Liver (tissue), 9 donors: ENCODE data around the gene HJURP. TPM values are rescaled to one million over a fixed set of nuclear protein-coding genes. Genes with fewer than 3 reads are reported as not detected.

ENCODE experiments used
- DNase-seq: peaks from one replicate; pipeline ENCODE4 v3.0.0-alpha.2; 2017; ENCODE audit warnings: low spot score
- H3K27ac ChIP-seq, 2 donors: one replicate each; pipeline ENCODE4 v1.7.0; 2013; ENCODE audit warnings: inconsistent platforms in 2 of 2, low read length in 2 of 2, control low read depth in 1 of 2, low read depth in 1 of 2, mild to moderate bottlenecking in 1 of 2
- H3K27me3 ChIP-seq, 4 donors: one replicate each; pipeline versions ENCODE4 v1.6.1 to v1.7.0; 2013; ENCODE audit warnings: low read length in 3 of 4, inconsistent platforms in 1 of 4, mild to moderate bottlenecking in 1 of 4, moderate library complexity in 1 of 4; ENCODE audit not compliant: control insufficient read depth in 4 of 4, insufficient read depth in 4 of 4
- H3K36me3 ChIP-seq, 4 donors: one replicate each; pipeline versions ENCODE4 v1.6.1 to v1.7.0; 2013; ENCODE audit warnings: low read length in 3 of 4, mild to moderate bottlenecking in 3 of 4, low read depth in 1 of 4, moderate library complexity in 1 of 4; ENCODE audit not compliant: control insufficient read depth in 4 of 4, insufficient read depth in 3 of 4
- H3K4me1 ChIP-seq, 4 donors: one replicate each; pipeline versions ENCODE4 v1.6.1 to v1.7.0; 2013; ENCODE audit warnings: low read length in 3 of 4, mild to moderate bottlenecking in 3 of 4, moderate library complexity in 1 of 4; ENCODE audit not compliant: control insufficient read depth in 4 of 4, insufficient read depth in 4 of 4
- H3K4me3 ChIP-seq, 3 donors: one replicate each; pipeline versions ENCODE4 v1.6.1 to v1.7.0; 2013; ENCODE audit warnings: low read length in 3 of 3, control low read depth in 1 of 3, low read depth in 1 of 3, mild to moderate bottlenecking in 1 of 3
- H3K9ac ChIP-seq, 2 donors: one replicate each; pipeline ENCODE4 v1.7.0; 2013; ENCODE audit warnings: low read length in 2 of 2, mild to moderate bottlenecking in 2 of 2, moderate library complexity in 2 of 2, control low read depth in 1 of 2, low read depth in 1 of 2
- H3K9me3 ChIP-seq, 4 donors: one replicate each; pipeline versions ENCODE4 v1.6.1 to v1.7.0; 2013; ENCODE audit warnings: low read length in 3 of 4; ENCODE audit not compliant: control insufficient read depth in 4 of 4
- EGR1 ChIP-seq, 2 donors: IDR thresholded peaks; 2 replicates each; pipeline ENCODE4 v1.6.1; 2016 to 2018; ENCODE audit warnings: antibody characterized with exemption in 2 of 2, low read depth in 2 of 2
- FOXA1 ChIP-seq: IDR thresholded peaks from 2 replicates; pipeline ENCODE4 v1.6.1; 2016; ENCODE audit warnings: antibody characterized with exemption
- FOXA2 ChIP-seq: IDR thresholded peaks from 2 replicates; pipeline ENCODE4 v1.6.1; 2016; ENCODE audit warnings: antibody characterized with exemption
- GABPA ChIP-seq, 2 donors: IDR thresholded peaks in 1 of 2; conservative IDR thresholded peaks in 1 of 2; 2 replicates each; pipeline ENCODE4 v1.6.1; 2016; ENCODE audit warnings: antibody characterized with exemption in 2 of 2, mild to moderate bottlenecking in 1 of 2, moderate library complexity in 1 of 2
- HNF4A ChIP-seq, 2 donors: conservative IDR thresholded peaks; 2 replicates each; pipeline ENCODE4 v1.6.1; 2016; ENCODE audit warnings: antibody characterized with exemption in 2 of 2, mild to moderate bottlenecking in 2 of 2
- HNF4G ChIP-seq: IDR thresholded peaks from 2 replicates; pipeline ENCODE4 v1.6.1; 2016; ENCODE audit warnings: antibody characterized with exemption
- JUND ChIP-seq, 2 donors: IDR thresholded peaks; 2 replicates each; pipeline ENCODE4 v1.6.1; 2016; ENCODE audit warnings: antibody characterized with exemption in 2 of 2
- NR2F2 ChIP-seq: IDR thresholded peaks from 2 replicates; pipeline ENCODE4 v1.6.1; 2016; ENCODE audit warnings: antibody characterized with exemption
- RAD21 ChIP-seq, 2 donors: IDR thresholded peaks; 2 replicates each; pipeline ENCODE4 v1.6.1; 2016; ENCODE audit warnings: antibody characterized with exemption in 2 of 2, mild to moderate bottlenecking in 2 of 2
- RXRA ChIP-seq, 2 donors: IDR thresholded peaks; 2 replicates each; pipeline ENCODE4 v1.6.1; 2017 to 2018; ENCODE audit warnings: antibody characterized with exemption in 2 of 2, mild to moderate bottlenecking in 1 of 2
- SP1 ChIP-seq: IDR thresholded peaks from 2 replicates; pipeline ENCODE4 v1.6.1; 2018; ENCODE audit warnings: antibody characterized with exemption, mild to moderate bottlenecking
- TAF1 ChIP-seq: conservative IDR thresholded peaks from 2 replicates; pipeline ENCODE4 v1.6.1; 2016; ENCODE audit warnings: antibody characterized with exemption, mild to moderate bottlenecking
- YY1 ChIP-seq: IDR thresholded peaks from 2 replicates; pipeline ENCODE4 v1.6.1; 2016; ENCODE audit warnings: antibody characterized with exemption, mild to moderate bottlenecking
- WGBS: extraction: QIAGEN DNeasy Blood & Tissue Kit; methylation state at CpG from one replicate; pipeline ENCODE4 v1.1.7; 2013; 5-methylcytosine and 5-hydroxymethylcytosine counted together
- polyA plus RNA-seq, 2 donors: library from polyadenylated mRNA; stranded (reverse) in 1 of 2; unstranded in 1 of 2; fragments of 200-250 nt in 1 of 2; fragments of >200 nt in 1 of 2; fragmentation: Nextera tagmentation in 1 of 2; extraction: Ambion mirVana in 1 of 2; gene quantifications; one replicate each; pipeline versions ENCODE4 v1.2.1 to v1.2.3, GENCODE V29; 2013 to 2015
- total RNA-seq, 2 donors: library from RNA; depleted of rRNA; stranded (reverse); fragments of >200 nt; gene quantifications; one replicate each; pipeline ENCODE4 v1.2.3, GENCODE V29; 2014
- TF ChIP-seq, protein P1 (sequence below): fragments of 150-350 bp; IDR thresholded peaks from 2 replicates; pipeline ENCODE4 v1.5.1; 2017; ENCODE audit warnings: improper control_type of control experiment, low read depth, low read length; ENCODE audit not compliant: missing input control
- TF ChIP-seq, protein P2 (sequence below): IDR thresholded peaks from 2 replicates; pipeline ENCODE4 v1.6.1; 2016; ENCODE audit warnings: antibody characterized with exemption
- TF ChIP-seq, protein P3 (sequence below): IDR thresholded peaks from 2 replicates; pipeline ENCODE4 v1.6.1; 2016; ENCODE audit warnings: antibody characterized with exemption
- TF ChIP-seq, protein P4 (sequence below): IDR thresholded peaks from 2 replicates; pipeline ENCODE4 v1.6.1; 2016; ENCODE audit warnings: antibody characterized with exemption
- donor health status: healthy.
- donor health status: healthy.
- donor health status: healthy.
- donor health status: healthy.
- donor health status: healthy.

HJURP gene
- total and polyA plus RNA-seq, 4 donors = 0.08 to 32.9 (median 1.4) TPM

DNA sequence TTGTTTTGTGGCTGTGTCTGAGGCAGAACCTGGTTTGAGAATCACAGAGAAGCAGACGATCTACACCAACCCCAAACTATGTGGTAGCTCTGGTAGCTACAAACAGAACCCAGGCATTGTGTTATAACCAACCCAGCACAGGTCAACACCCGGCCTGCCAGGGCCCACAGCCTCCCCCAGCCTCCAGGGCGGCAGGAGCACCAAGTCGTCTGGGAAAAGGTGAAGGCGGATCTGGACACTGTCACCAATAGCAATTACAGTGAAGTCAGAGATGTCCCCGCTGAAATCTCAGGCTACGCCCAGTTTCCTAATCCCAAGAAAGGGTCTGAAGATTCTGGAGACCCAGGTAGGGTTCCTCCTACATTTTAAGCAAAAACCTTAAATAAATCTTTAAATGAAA, 3.6 kb downstream of the HJURP start:
- Histone ChIP-seq H3K27ac (no peak overlapping the region), H3K9me3 (no peaks in the 10 kb centered on the region), H3K4me1 (peaks cover 4 to 8% (median 7%) of the 10 kb centered on the region in 4 donors), H3K4me3 (no peak overlapping the region), H3K9ac (no peak overlapping the region), H3K27me3 (no peaks in the 10 kb centered on the region), H3K36me3 (no peaks in the 10 kb centered on the region)
- DNase-seq = peak; percentile 21
- 95% methylated on average over 7 of the region's 7 CpGs for WGBS
- TF ChIP-seq, protein P1, sequence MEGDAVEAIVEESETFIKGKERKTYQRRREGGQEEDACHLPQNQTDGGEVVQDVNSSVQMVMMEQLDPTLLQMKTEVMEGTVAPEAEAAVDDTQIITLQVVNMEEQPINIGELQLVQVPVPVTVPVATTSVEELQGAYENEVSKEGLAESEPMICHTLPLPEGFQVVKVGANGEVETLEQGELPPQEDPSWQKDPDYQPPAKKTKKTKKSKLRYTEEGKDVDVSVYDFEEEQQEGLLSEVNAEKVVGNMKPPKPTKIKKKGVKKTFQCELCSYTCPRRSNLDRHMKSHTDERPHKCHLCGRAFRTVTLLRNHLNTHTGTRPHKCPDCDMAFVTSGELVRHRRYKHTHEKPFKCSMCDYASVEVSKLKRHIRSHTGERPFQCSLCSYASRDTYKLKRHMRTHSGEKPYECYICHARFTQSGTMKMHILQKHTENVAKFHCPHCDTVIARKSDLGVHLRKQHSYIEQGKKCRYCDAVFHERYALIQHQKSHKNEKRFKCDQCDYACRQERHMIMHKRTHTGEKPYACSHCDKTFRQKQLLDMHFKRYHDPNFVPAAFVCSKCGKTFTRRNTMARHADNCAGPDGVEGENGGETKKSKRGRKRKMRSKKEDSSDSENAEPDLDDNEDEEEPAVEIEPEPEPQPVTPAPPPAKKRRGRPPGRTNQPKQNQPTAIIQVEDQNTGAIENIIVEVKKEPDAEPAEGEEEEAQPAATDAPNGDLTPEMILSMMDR = no peak
- TF ChIP-seq RAD21 (IDR thresholded peaks at IDR 0.05) = no peak
- TF ChIP-seq, protein P2, sequence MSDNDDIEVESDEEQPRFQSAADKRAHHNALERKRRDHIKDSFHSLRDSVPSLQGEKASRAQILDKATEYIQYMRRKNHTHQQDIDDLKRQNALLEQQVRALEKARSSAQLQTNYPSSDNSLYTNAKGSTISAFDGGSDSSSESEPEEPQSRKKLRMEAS = no peak
- TF ChIP-seq, protein P3, sequence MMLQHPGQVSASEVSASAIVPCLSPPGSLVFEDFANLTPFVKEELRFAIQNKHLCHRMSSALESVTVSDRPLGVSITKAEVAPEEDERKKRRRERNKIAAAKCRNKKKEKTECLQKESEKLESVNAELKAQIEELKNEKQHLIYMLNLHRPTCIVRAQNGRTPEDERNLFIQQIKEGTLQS = no peak
- no peak for TF ChIP-seq HNF4A (conservative IDR thresholded peaks at IDR 0.05)
- no peak for TF ChIP-seq EGR1 (IDR thresholded peaks at IDR 0.05; ENCODE audit: low read depth in 2 of 2)

DNA sequence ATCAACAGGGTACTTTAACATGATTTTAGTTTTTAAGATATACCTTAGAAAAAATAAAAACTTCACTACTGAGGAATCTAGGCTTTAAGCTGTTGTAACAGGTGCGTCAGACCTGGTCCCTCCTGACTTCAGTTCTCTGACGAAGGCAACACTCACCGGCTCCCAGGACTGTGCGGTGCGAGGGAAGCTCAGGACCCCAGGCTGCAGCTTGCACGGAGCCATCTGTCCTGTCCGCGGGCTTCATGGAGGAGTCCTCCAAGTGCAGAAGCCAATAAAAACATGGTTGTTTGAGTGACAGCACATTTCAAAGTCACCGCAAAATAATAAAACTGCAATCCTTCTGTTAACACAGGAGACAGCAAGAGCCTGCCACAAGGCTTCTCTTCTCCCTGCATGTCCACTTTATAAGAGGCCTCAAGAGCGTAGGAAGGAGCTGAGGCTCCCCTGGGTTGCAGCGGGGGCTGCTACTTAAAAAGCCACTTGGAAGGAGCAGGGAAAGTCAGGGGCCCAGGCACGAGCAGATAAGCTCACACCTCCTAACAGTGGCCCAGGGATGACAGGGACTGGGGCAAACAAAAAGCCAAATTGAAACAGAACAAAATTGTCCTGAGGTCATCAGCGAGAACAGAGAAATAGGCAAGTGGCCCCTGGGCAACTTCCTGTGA, 4.6 kb downstream of the HJURP start:
- Histone ChIP-seq H3K4me1 (peaks cover 4 to 8% (median 6%) of the 10 kb centered on the region in 4 donors), H3K27me3 (no peaks in the 10 kb centered on the region), H3K9ac (no peak overlapping the region), H3K4me3 (no peak overlapping the region), H3K9me3 (no peaks in the 10 kb centered on the region), H3K36me3 (no peaks in the 10 kb centered on the region), H3K27ac (no peak overlapping the region)
- DNase-seq = peak; percentile 9
- WGBS = 93% methylated on average over 13 of the region's 13 CpGs
- TF ChIP-seq RAD21 (IDR thresholded peaks at IDR 0.05) (no peak), RXRA (IDR thresholded peaks at IDR 0.05) (no peak)

DNA sequence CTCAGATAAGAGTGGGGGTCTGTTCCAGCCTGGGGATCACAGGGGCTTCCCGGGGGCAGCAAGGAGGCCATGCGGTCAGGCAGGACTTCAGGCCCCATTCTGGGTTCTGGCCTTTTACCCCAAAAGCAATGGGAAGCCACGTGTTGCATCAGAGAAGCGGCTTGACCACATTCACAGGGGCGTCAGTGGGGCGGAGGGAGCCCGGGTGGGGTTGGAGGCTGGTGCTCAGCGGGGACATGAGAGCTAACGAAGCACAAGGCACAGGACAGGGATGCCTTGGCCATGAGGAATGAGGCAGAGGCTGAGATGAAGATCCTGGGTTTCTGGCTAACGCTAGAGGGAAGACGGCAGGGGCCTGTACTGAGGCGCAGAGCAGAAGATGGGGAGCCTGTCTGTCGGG, 6.1 kb downstream of the HJURP start:
- Histone ChIP-seq H3K4me3 (no peak overlapping the region), H3K9ac (no peak overlapping the region), H3K36me3 (no peaks in the 10 kb centered on the region), H3K27ac (no peak overlapping the region), H3K9me3 (no peaks in the 10 kb centered on the region), H3K27me3 (no peaks in the 10 kb centered on the region), H3K4me1 (no peaks in the 10 kb centered on the region)
- WGBS = 96% methylated on average over 13 of the region's 13 CpGs
- DNase-seq = no peak
- TF ChIP-seq, protein P3 = no peak
- TF ChIP-seq FOXA2 = no peak
- TF ChIP-seq YY1 = no peak
- no peak for TF ChIP-seq GABPA (IDR thresholded peaks at IDR 0.05 in 1 of 2, conservative IDR thresholded peaks at IDR 0.05 in 1 of 2)
- TF ChIP-seq, protein P2 = no peak
- TF ChIP-seq HNF4G = no peak
- TF ChIP-seq, protein P4, sequence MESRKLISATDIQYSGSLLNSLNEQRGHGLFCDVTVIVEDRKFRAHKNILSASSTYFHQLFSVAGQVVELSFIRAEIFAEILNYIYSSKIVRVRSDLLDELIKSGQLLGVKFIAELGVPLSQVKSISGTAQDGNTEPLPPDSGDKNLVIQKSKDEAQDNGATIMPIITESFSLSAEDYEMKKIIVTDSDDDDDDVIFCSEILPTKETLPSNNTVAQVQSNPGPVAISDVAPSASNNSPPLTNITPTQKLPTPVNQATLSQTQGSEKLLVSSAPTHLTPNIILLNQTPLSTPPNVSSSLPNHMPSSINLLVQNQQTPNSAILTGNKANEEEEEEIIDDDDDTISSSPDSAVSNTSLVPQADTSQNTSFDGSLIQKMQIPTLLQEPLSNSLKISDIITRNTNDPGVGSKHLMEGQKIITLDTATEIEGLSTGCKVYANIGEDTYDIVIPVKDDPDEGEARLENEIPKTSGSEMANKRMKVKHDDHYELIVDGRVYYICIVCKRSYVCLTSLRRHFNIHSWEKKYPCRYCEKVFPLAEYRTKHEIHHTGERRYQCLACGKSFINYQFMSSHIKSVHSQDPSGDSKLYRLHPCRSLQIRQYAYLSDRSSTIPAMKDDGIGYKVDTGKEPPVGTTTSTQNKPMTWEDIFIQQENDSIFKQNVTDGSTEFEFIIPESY = no peak
- no peak for TF ChIP-seq NR2F2
- no peak for TF ChIP-seq JUND (IDR thresholded peaks at IDR 0.05)
- no peak for TF ChIP-seq FOXA1
- no peak for TF ChIP-seq TAF1
- TF ChIP-seq, protein P1 = no peak
- TF ChIP-seq SP1 = no peak
- no peak for TF ChIP-seq RXRA (IDR thresholded peaks at IDR 0.05)
- no peak for TF ChIP-seq RAD21 (IDR thresholded peaks at IDR 0.05)
- no peak for TF ChIP-seq EGR1 (IDR thresholded peaks at IDR 0.05; ENCODE audit: low read depth in 2 of 2)
